ENCODE measurements around the gene CACNG5.
A peak's percentile ranks its signal among the peaks of the same experiment; 100 is the strongest.

CACNG5 gene

DNA sequence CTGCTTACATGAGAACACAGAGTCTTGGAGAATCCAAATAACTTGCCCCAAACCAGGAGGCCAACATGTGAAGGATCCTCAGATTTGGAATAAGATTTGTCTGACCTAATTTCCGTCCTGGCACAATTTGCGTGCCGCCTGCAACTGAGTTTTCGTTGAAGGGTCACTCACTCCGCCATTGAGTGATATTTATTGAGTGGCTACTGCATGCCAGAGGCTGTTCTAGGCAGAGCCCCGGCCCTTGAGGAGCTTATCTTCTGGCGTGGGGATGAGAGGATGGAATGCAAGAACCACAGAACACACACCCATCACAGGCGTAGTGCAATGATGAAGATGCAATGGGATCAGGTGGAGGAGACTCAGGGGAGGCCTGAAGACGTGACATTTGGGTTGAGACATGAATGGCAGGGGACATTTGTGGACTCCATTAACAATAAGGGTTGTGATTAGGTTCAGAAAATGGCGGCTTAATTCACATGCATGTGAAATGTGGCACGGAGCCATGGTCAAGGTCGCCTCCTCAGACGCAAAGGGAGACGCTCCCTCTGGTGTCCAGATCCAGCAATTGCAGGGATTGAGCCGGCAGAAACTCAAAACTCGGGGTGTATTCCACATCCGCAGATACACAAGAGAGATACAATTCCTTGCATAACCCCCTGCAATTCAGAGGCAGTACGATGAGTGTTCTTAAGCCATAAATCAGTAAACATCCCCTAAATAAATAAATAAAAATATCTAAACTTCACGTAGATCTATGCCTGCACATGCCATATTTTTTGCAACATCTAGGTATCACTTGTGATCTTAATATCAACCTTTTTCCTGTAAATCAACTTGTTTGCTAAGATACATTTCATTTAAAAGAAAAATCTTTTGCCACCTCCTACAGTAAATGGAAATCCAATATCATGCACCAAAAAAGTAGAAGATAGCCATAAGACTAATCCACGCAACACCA, 71.7 kb downstream of the CACNG5 start:
- peak; percentile 79 for DNase-seq (ENCODE audit: low spot score)

DNA sequence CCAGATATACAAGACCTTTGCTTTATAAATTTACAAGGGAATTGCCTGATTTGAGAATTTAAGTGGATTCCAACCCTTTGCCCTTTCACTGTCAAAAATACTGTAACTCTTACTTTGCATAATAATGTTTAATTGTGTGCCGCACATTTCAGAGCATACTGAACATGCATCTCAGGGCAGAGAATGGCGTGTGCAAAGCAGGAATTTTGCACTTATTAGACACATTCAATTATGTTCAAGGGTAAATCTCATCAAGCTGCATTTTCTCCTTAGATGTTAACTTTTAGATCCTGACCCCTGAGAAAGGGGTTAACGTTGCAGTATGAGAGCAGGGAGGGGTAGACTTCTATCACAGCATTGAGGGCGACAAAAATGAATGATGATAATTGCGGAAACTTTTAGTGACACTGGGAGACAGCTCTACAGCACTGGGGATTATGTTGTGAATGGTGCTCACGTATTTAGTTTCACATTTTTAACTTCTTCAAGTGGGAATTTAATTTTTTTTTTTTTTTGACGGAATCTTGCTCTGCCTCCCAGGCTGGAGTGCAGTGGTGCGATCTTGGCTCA, 75.0 kb downstream of the CACNG5 start:
- DNase-seq (ENCODE audit: low spot score), result no peak

DNA sequence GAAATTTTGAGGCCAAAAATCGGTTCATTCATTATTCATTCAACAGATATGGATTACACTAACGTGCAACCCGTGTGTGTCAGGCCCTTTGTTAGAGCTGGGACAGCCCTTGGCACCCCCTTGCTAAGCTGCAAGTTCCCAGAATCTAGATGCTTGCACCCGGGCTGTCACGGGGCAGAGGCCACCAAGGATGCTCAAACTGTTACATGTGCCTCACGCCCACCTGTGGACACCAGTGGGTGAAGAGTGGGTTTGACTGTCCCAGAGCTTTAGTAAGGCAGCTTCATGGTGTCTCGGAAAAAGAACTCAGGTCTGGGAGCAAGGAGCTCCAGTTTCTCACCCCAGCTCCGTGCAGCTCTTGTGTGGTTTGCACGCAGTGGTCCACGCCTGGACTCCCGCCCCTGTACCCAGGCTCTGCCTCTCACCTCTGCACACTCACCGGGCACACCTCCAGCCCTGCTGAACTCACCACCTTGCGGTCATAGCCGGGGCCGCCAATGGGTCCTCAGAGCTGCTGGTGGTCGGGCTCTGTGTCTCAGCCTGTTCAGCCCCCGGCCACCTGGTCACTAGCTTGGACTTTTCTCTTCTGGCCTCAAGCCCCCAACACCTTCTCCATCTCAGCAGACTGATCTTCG, 75.9 kb downstream of the CACNG5 start:
- no peak for DNase-seq (ENCODE audit: low spot score)

DNA sequence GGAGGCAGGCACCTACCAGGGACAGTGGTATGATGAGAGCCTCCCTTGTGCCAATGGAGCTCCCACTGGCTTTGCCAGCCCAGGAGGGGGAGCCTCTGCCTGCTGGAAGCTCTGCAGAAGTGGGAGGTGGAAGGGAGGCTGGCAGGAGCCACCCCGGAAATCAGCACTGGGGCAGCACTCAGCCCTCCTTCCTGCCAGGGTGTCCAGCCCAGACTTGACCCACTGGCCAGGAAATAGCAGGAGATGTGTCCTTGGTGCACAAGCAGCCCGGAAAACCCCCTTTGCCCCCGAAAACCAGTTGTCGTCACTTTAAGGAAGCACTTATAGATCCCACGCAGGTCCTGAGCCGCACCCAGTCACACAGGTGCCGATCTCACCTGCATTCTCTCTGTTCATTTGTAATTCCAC, 80.3 kb downstream of the CACNG5 start:
- DNase-seq (ENCODE audit: low spot score), result no peak

DNA sequence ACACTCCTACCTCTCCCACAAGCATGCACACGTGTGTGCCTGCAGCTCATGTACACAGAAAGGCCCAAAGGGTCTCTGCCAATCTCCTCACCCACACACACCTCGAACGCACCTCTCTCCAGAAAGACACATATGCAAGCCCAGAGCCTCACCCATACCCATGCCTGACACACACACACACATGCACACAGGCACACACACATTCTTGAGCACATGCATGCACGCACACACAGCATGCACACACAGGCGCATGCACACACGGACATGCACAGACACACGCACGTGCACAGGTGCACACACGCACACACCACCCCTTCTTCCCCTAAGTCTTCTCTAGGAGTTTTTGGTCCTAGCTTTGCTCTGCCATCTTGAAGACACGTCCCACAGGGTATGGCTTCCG, 80.9 kb downstream of the CACNG5 start:
- no peak for DNase-seq (ENCODE audit: low spot score)

DNA sequence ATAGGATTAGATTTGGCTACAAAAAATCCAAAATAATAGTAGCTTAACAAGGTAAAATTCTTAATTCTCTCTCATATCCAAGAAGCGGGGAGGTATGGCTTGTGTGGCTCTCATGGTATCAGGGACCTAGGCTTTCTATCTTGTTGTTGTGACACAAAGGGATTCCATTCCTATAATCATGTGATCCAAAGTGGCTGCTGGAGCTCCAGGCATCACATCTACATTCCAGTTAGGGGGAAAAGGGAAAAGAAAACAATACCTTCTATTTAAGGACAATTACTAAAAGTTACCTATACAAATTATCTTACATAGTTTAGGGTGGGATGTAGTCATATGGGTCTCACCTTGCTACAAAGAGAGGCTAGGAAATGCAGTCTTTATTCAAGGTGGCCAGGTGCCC, 82.0 kb downstream of the CACNG5 start:
- no peak for DNase-seq (ENCODE audit: low spot score)

DNA sequence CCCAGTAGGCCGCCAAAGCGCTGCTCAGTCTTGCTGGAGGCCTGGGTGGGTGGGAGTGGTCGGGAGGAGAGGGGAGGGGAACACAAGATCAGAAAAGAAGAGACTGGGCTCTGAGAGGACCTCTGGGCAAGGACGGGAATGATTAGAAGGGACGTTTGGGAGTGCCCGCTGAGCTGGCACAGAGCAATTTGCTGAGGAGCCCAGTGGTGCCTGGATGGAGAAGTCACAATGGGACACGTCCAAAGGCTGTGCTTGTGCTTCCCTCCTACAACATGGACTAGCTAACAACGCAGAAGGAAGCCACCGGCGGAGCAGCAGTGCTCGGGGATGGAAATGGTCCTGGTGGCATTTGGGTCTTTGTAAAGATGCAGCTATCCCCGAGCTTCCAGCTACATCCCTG, 84.0 kb downstream of the CACNG5 start:
- no peak for DNase-seq (ENCODE audit: low spot score)

DNA sequence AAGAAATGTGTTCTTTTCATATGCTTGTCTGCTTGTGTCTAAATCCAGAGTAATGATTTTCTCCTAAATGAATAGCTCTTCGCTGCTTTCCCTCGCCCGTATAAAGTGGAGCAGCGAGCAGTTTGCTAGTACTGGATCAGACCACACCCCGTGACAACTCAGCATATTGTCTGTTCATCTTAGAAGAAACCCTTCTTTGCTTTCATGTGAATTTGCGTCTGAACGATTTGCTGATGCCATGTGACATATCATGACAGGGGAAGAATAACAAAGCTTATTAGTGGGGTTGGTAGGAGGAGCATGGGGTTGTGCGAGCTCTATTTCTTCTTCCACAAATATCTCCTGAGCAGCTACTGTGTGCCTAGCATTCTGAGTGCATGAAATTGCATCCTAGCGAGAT, 85.5 kb downstream of the CACNG5 start:
- no peak for DNase-seq (ENCODE audit: low spot score)

DNA sequence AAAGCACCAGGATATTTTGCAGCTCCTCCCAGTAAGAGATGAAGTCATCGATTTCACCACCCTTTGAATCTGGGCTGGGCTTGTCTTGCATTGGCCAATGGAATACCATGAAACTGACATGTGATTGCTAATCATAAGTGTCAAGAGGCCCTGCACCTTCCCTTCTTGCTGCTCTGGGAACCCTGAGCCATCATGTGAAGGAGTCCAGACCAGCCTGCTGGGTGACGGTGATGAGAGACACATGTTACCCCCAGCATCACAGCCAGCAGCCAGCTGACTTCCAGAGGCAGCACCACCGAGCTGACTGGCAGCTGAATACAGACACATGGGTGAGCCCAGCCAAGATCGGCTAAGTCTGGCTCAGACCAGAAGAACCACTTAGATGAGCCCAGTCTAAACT, 86.0 kb downstream of the CACNG5 start:
- DNase-seq (ENCODE audit: low spot score), result no peak

DNA sequence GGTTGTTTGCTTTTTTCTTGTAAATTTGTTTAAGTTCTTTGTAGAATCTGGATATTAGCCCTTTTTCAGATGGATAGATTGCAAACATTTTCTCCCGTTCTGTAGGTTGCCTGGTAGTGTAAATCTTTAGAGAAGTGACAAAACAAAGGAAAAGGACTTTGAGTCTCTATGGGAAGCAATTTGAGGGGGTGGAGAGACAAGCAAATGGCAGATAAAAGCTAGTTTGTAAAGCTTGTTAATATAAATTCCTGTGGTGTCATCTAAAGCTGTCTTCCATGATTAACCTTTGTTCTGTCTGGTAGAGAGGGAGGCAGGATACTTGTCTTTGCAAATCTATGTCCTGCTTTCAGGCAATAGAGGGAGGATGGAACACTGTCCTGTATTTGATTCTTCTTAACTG, 89.0 kb downstream of the CACNG5 start:
- no peak for DNase-seq (ENCODE audit: low spot score)

DNA sequence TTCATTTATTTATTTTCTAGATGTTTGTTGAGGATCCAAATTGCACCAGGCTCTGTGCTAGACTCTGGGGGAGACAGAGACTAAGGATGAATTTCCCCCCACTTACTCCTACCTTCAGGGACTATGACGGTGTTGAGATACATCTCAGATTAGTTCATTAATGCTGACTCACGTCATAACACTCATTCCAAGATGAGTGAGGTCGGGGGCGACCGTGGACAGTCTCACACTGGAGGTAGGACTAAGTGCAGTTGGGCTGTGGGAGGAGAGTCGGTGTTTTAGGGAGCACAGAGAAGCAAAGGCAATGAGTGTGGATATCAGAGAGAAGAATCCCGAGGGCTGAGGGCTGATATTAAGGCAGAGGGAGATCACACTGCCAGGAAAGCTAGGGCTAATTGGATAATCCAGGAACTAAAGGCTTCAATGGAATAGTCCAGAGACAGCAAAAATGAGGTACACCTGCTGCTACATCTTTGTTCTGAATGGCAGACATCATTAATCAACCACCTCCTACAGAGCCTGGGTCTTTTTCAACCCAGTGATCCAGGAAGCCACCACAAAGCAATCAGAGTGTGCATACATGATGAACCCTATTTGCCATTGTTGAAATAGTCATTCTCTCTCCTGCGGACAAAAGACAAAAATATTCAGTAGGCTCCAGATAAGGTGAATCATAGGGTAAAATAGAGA, 91.0 kb downstream of the CACNG5 start:
- DNase-seq (ENCODE audit: low spot score), result no peak

DNA sequence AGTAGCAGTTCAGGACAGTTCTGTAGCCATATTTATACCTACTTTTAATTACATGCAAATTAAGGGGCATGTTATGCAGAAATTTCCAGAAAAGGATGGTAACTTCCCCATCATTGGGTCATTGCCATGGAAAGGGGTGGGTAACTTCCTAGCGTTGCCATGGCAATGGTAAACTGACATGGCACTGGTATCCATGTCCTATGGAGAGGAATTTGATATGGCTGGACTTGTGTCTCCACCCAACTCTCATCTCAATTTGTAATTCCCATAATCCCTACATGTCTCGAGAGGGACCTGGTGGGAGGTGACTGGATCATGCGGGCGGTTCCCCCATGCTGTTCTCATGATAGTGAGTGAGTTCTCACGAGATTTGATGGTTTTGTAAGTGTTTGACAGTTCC, 94.0 kb downstream of the CACNG5 start:
- DNase-seq (ENCODE audit: low spot score), result no peak

DNA sequence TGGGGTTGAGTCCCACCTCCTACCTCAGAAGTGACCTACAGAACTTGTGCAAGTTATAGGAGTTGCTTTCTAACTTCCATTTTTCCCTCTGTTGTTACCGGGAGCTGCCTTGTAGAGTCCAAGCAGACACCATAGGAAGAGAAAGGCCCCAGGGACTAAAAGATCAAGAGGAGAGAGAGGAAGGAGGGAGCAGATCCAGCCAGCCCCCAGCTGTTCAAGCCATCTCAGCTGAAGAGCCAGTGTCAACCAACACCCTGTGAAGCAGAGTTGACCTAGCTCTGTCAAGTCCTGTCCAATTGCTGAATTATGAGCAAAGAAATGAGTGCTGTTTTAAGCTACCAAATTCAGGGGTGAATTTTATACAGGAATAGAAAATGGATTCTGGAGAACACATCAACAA, 94.7 kb downstream of the CACNG5 start:
- DNase-seq (ENCODE audit: low spot score), result no peak

DNA sequence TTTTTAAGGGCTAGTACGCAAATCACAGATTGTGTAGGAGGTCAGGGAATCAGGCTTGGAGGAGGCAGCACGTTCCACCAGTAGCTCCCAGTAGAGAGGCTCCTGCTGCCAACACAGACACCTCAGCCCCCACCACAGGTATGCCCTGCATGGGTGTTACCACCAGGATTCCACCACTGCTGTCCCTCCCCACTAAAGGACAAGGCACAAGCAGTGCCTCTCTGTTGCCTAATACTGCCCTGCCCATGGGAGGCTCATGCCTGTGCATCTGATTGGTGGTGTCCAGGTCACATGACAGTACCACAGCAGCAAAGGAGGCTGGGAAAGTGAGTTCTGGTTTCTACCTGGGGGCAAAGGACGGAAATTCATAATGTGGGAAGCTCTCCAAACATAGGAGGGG, 96.0 kb downstream of the CACNG5 start:
- DNase-seq (ENCODE audit: low spot score), result no peak

DNA sequence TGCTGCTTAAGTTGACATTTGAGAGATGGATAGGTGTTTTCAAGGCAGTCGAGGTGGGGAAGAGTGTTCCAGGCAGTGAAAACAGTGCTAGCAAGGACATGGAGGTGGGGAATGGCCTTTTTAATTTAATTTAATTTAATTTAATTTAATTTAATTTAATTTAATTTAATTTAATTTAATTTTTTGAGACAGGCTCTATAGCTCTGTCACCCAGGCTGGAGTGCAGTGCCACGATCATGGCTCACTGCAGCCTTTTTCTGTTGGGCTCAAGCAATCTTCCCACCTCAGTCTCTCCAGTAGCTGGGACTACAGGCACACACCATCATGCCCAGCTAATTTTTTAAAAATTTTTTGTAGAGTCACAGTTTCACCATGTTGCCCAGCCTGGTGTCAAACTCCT, 97.4 kb downstream of the CACNG5 start:
- DNase-seq (ENCODE audit: low spot score), result no peak

DNA sequence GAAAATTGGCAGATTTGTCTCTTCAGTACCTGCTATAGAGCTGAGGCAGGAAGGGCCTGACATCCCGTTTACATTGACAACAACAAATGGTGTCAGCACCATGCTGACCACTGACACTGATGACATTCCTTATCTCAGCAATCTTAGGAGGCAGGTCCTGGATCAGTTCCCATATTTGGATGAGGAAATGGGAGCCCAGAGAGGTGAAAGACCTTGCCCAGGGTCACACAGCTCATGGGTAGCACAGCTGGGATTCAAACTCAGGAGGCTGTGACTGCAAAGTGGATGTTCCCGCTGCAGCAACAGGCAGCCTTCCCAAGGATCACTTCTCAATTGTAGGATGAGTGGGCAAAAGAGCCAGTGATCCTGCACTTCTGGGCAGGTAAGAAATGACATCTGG, 99.1 kb downstream of the CACNG5 start:
- DNase-seq (ENCODE audit: low spot score), result no peak
